ENCODE measurements around the gene PEX14. TPM values are rescaled to one million over a fixed set of nuclear protein-coding genes. Genes with fewer than 3 reads are reported as not detected.

The PEX14 gene
- total and polyA plus RNA-seq, 9 of the 15 experiments (the other 6 are each of a cell fraction or from before 2014, with no cell fraction given), result 2.6 to 45.7 (median 22.7) TPM

DNA sequence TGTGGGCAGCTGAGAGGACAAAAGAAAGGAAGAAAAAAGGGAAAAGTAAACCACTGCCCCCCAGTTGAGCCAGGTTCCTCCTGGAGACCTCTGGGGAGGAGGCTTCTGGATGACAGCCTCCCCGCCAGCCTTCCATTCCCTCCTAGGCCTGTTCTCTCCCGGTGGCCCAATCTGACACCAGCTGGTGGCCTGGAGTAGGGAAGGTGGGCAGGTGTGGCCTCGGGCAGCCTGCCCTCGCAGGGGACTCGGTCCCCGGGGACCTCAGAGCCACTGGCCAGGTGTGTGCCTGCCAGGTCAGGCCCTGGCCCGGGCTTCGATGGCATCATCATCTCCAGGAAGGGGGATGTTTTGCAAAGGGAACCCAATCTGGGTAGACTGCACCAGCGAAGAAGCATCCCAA is 162.7 kb downstream of the PEX14 start:
- in situ Hi-C loops (cut with MboI), result no loop called here
- Histone ChIP-seq H4K20me1 (replicated peaks; ENCODE audit: control insufficient read depth, insufficient read depth, low read length) (no peaks in the 10 kb centered on the region), H3K9me1 (ENCODE audit: control insufficient read depth, insufficient read depth, low read length) (peaks cover 3% of the 10 kb centered on the region), H3K9ac (ENCODE audit: insufficient read depth in 1 of 2, low read depth in 2 of 2, low read length in 2 of 2) (no peak overlapping the region), H3K27ac (ENCODE audit: extremely low read depth, low read depth, low read length) (no peak overlapping the region), H3K27me3 (ENCODE audit: control insufficient read depth in 2 of 2, insufficient read depth in 2 of 2, low read length in 2 of 2) (peaks cover 7% of the 10 kb centered on the region in 2 experiments; a peak in 3 of 5 replicates), H3K36me3 (ENCODE audit: control insufficient read depth, insufficient read depth, low read length) (peaks cover 3% of the 10 kb centered on the region; the same call in 1 of the 3 replicates), H3K79me2 (ENCODE audit: control insufficient read depth, insufficient read depth, low read length) (no peaks in the 10 kb centered on the region), H3K9me3 (replicated peaks; ENCODE audit: control insufficient read depth, insufficient read depth, low read depth, low read length) (no peaks in the 10 kb centered on the region), H2AFZ (ENCODE audit: low read depth, low read length) (no peak overlapping the region), H3K4me2 (ENCODE audit: insufficient read depth, low read length) (no peak overlapping the region), H3K4me1 (replicated peaks in 1 of 2; ENCODE audit: control insufficient read depth in 2 of 2, insufficient read depth in 2 of 2, low read length in 2 of 2) (peaks cover 0 to 63% of the 10 kb centered on the region in 2 experiments; a peak in 1 of 5 replicates), H3K4me3 (no peak overlapping the region)
- TF ChIP-seq E2F4 (CRISPR knock-in tag; IDR thresholded peaks at IDR 0.05; ENCODE audit: low read depth) (no peak), JUN (IDR thresholded peaks at IDR 0.05; ENCODE audit: borderline replicate concordance, low read depth, low read length) (no peak), JUN (CRISPR knock-in tag; IDR thresholded peaks at IDR 0.05; ENCODE audit: borderline replicate concordance) (no peak), ZNF324 (CRISPR knock-in tag; IDR thresholded peaks at IDR 0.05) (no peak), ZNF282 (CRISPR knock-in tag; IDR thresholded peaks at IDR 0.05) (no peak), JUNB (CRISPR knock-in tag; conservative IDR thresholded peaks at IDR 0.05) (no peak), ZBTB8A (IDR thresholded peaks at IDR 0.05; ENCODE audit: partially characterized antibody) (no peak), TCF7 (IDR thresholded peaks at IDR 0.05; ENCODE audit: borderline replicate concordance) (no peak), ZNF384 (IDR thresholded peaks at IDR 0.05; ENCODE audit: low read depth, low read length) (no peak), ZSCAN32 (CRISPR knock-in tag; IDR thresholded peaks at IDR 0.05) (no peak)
- TF ChIP-seq, protein P1, sequence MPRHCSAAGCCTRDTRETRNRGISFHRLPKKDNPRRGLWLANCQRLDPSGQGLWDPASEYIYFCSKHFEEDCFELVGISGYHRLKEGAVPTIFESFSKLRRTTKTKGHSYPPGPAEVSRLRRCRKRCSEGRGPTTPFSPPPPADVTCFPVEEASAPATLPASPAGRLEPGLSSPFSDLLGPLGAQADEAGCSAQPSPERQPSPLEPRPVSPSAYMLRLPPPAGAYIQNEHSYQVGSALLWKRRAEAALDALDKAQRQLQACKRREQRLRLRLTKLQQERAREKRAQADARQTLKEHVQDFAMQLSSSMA (CRISPR knock-in tag; IDR thresholded peaks at IDR 0.05), result no peak
- TF ChIP-seq, protein P2, sequence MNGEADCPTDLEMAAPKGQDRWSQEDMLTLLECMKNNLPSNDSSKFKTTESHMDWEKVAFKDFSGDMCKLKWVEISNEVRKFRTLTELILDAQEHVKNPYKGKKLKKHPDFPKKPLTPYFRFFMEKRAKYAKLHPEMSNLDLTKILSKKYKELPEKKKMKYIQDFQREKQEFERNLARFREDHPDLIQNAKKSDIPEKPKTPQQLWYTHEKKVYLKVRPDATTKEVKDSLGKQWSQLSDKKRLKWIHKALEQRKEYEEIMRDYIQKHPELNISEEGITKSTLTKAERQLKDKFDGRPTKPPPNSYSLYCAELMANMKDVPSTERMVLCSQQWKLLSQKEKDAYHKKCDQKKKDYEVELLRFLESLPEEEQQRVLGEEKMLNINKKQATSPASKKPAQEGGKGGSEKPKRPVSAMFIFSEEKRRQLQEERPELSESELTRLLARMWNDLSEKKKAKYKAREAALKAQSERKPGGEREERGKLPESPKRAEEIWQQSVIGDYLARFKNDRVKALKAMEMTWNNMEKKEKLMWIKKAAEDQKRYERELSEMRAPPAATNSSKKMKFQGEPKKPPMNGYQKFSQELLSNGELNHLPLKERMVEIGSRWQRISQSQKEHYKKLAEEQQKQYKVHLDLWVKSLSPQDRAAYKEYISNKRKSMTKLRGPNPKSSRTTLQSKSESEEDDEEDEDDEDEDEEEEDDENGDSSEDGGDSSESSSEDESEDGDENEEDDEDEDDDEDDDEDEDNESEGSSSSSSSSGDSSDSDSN (IDR thresholded peaks at IDR 0.05; ENCODE audit: borderline replicate concordance in 1 of 2, low read depth in 2 of 2, low read length in 2 of 2), result no peak
- POLR2A ChIA-PET, result interaction anchor here (0.5 to 2.3 kb wide), 4 partner anchors 13 to 250 kb away, joined by 3 to 11 read pairs (median 3); no protein-coding TSS in a partner anchor
- no TSS peak for BruUV-seq (replicated peaks)
- WGBS (ENCODE audit: insufficient coverage, low coverage, missing lambda C conversion rate), result 13% methylated on average over 9 of the region's 9 CpGs
- ATAC-seq, result no peak
- intact Hi-C loops (cut with micrococcal nuclease), result no loop called here
- CTCF ChIA-PET (ENCODE audit: low intra/inter-chr PET ratio), result no interaction called here
- no peak for DNase-seq (ENCODE audit: extremely low read depth in 1 of 4, low spot score in 3 of 4)
- no peak for FAIRE-seq
